IMR-90 (cell line): ENCODE data around the gene HAUS3. TPM values are rescaled to one million over a fixed set of nuclear protein-coding genes. Genes with fewer than 3 reads are reported as not detected.

Experiments
- ATAC-seq: fragments of 200-7000 bp; cut with Tn5 transposase; 2 replicates; pipeline ENCODE4 v1.9.1; 2020; ENCODE audit warnings: low read depth, mild to moderate bottlenecking, moderate library complexity
- BruUV-seq: library from RNA; stranded (reverse); fragments of 400-500 nt; replicated peaks from 2 replicates; lab custom pipeline; 2021; lab: Mats Ljungman, UMichigan
- CTCF ChIA-PET: fragments of 300-600 bp; formaldehyde crosslinking; extraction: SDS; loops from one replicate; lab custom pipeline; 2021; ENCODE audit warnings: antibody characterized with exemption; lab: Yijun Ruan, JAX
- POLR2A ChIA-PET: fragments of 300-600 bp; sonication (Branson Sonifier 250); formaldehyde crosslinking; loops from one replicate; lab custom pipeline; 2022; ENCODE audit warnings: antibody characterized with exemption; ENCODE audit not compliant: unreplicated experiment; lab: Charles Lee
- DNase-seq: peaks from one replicate; pipeline ENCODE4 v3.0.0; 2013
- H2AFZ ChIP-seq: replicated peaks from 2 replicates; pipeline ENCODE3; 2013; ENCODE audit warnings: low read length, mild to moderate bottlenecking; ENCODE audit not compliant: poor library complexity
- H2AK5ac ChIP-seq: 2 replicates; pipeline ENCODE4 v1.6.1; 2013; ENCODE audit warnings: low read depth, low read length, inconsistent platforms
- H2AK9ac ChIP-seq: replicated peaks from 2 replicates; pipeline ENCODE3; 2013; ENCODE audit warnings: mild to moderate bottlenecking, low read depth, low read length, moderate library complexity; ENCODE audit not compliant: poor library complexity
- H2BK120ac ChIP-seq: 2 replicates; pipeline ENCODE4 v1.6.1; 2013; ENCODE audit warnings: low read depth, low read length, inconsistent platforms
- H2BK15ac ChIP-seq: 3 replicates; pipeline ENCODE4 v1.6.1; 2013; ENCODE audit warnings: low read depth, low read length, inconsistent platforms
- H2BK20ac ChIP-seq: 2 replicates; pipeline ENCODE4 v1.6.1; 2013; ENCODE audit warnings: low read depth, mild to moderate bottlenecking, inconsistent platforms, low read length, moderate library complexity
- H2BK5ac ChIP-seq: 2 replicates; pipeline ENCODE4 v1.6.1; 2013; ENCODE audit warnings: mild to moderate bottlenecking, low read depth, low read length, inconsistent platforms; ENCODE audit not compliant: poor library complexity, severe bottlenecking
- H3K14ac ChIP-seq: replicated peaks from 2 replicates; pipeline ENCODE4 v1.6.1; 2013; ENCODE audit warnings: low read depth, low read length, inconsistent platforms
- H3K18ac ChIP-seq: 2 replicates; pipeline ENCODE4 v1.6.1; 2013; ENCODE audit warnings: low read depth, low read length, control low read depth
- H3K23ac ChIP-seq: 2 replicates; pipeline ENCODE4 v1.6.1; 2013; ENCODE audit warnings: low read depth, low read length, inconsistent platforms
- H3K27ac ChIP-seq: 2 replicates; pipeline ENCODE4 v1.5.1; 2013; ENCODE audit warnings: mild to moderate bottlenecking, control low read depth, low read length; ENCODE audit not compliant: insufficient read depth
- H3K27me3 ChIP-seq: 2 replicates; pipeline ENCODE4 v1.6.1; 2013; ENCODE audit warnings: low read length; ENCODE audit not compliant: control insufficient read depth, insufficient read depth
- H3K36me3 ChIP-seq: 2 replicates; pipeline ENCODE4 v1.6.1; 2013; ENCODE audit warnings: low read length, mixed read lengths; ENCODE audit not compliant: control insufficient read depth, insufficient read depth
- H3K4ac ChIP-seq: 2 replicates; pipeline ENCODE4 v1.6.1; 2013; ENCODE audit warnings: low read depth, low read length, inconsistent platforms
- H3K4me1 ChIP-seq: 2 replicates; pipeline ENCODE4 v1.6.1; 2013; ENCODE audit warnings: low read length, mixed read lengths; ENCODE audit not compliant: control insufficient read depth, insufficient read depth
- H3K4me2 ChIP-seq: 2 replicates; pipeline ENCODE4 v1.6.1; 2013; ENCODE audit warnings: low read depth, mild to moderate bottlenecking, control low read depth, low read length, moderate library complexity
- H3K4me3 ChIP-seq: 2 replicates; pipeline ENCODE4 v1.5.1; 2013; ENCODE audit warnings: low read depth, mild to moderate bottlenecking, control low read depth, low read length, moderate library complexity; ENCODE audit not compliant: insufficient read depth
- H3K56ac ChIP-seq: 2 replicates; pipeline ENCODE4 v1.6.1; 2013; ENCODE audit warnings: low read length, inconsistent platforms; ENCODE audit not compliant: insufficient read depth; ENCODE audit errors: extremely low read depth
- H3K79me1 ChIP-seq, 2 experiments: 2 replicates each; pipeline ENCODE4 v1.6.1; 2013; ENCODE audit warnings: low read length in 2 of 2, inconsistent platforms in 1 of 2, low read depth in 1 of 2
- H3K9ac ChIP-seq: 2 replicates; pipeline ENCODE4 v1.6.1; 2013; ENCODE audit warnings: low read depth, low read length, control low read depth
- H3K9me1 ChIP-seq: 2 replicates; pipeline ENCODE4 v1.6.1; 2013; ENCODE audit warnings: low read length, inconsistent platforms; ENCODE audit not compliant: insufficient read depth
- H3K9me3 ChIP-seq: 2 replicates; pipeline ENCODE4 v1.6.1; 2013; ENCODE audit warnings: low read length; ENCODE audit not compliant: control insufficient read depth, insufficient read depth
- H4K20me1 ChIP-seq: 2 replicates; pipeline ENCODE4 v1.6.1; 2013; ENCODE audit warnings: low read length, inconsistent platforms; ENCODE audit not compliant: insufficient read depth
- H4K5ac ChIP-seq: 2 replicates; pipeline ENCODE4 v1.6.1; 2013; ENCODE audit warnings: mild to moderate bottlenecking, low read depth, low read length, control low read depth
- H4K8ac ChIP-seq, 2 experiments: 2 replicates each; pipeline ENCODE4 v1.6.1; 2013; ENCODE audit warnings: low read depth in 2 of 2, low read length in 2 of 2, control low read depth in 1 of 2, inconsistent platforms in 1 of 2
- H4K91ac ChIP-seq: 2 replicates; pipeline ENCODE4 v1.6.1; 2013; ENCODE audit warnings: low read depth, low read length, inconsistent platforms; ENCODE audit not compliant: insufficient read depth
- ELK1 ChIP-seq: fragments of 150-350 bp; IDR thresholded peaks from 2 replicates; pipeline ENCODE4 v1.6.1; 2016; ENCODE audit warnings: low read depth, mild to moderate bottlenecking, low read length, moderate library complexity, borderline replicate concordance
- SMC3 ChIP-seq: fragments of 150-350 bp; IDR thresholded peaks from 2 replicates; pipeline ENCODE4 v1.6.1; 2016; ENCODE audit warnings: low read depth, mild to moderate bottlenecking, antibody characterized with exemption, low read length, moderate library complexity
- WGBS, 2 experiments: methylation state at CpG; one replicate each; pipeline versions ENCODE4 v1.1.5 to v1.1.7; 2013; ENCODE audit warnings: missing lambda C conversion rate in 2 of 2; ENCODE audit not compliant: insufficient read length in 1 of 2; ENCODE audit errors: extremely low coverage in 2 of 2; 5-methylcytosine and 5-hydroxymethylcytosine counted together
- dilution Hi-C: fragments of 300-500 bp; cut with HindIII; formaldehyde crosslinking; loops from one replicate; pipeline ENCODE4 v1.14.3; 2018; ENCODE audit warnings: low sequenced_read_pairs; ENCODE audit not compliant: unreplicated experiment
- in situ Hi-C: fragments of 300-500 bp; cut with MboI; formaldehyde crosslinking; loops from 3 replicates; pipeline ENCODE4 v1.14.3; 2019; ENCODE audit warnings: low sequenced_read_pairs, inconsistent platforms, mixed read lengths
- intact Hi-C: fragments of 100-400 bp; cut with micrococcal nuclease; formaldehyde crosslinking; loops from 2 replicates; pipeline ENCODE4 v1.10.0; 2022
- polyA plus RNA-seq, 3 experiments: library from polyadenylated mRNA; depleted of rRNA; stranded (reverse); fragments of >200 nt; gene quantifications; 2 replicates each; pipeline ENCODE4 v1.2.3, GENCODE V29; 2012; ENCODE audit warnings: low replicate concordance in 1 of 3
- total RNA-seq: library from RNA; depleted of rRNA; stranded (reverse); fragments of >200 nt; gene quantifications from 2 replicates; pipeline ENCODE4 v1.2.3, GENCODE V29; 2012

The HAUS3 gene
- total and polyA plus RNA-seq, 2 of the 4 experiments (the other 2 are of a cell fraction), result 4.3 to 4.8 TPM

GRCh38 chr4:2277956-2278355 lies 36.0 kb upstream of the HAUS3 start:
- no peak overlapping the region for H2BK20ac ChIP-seq
- WGBS, 2 experiments, result no CpG with 5 or more reads among the region's 9 CpGs
- H2AFZ ChIP-seq, result no peak overlapping the region
- intact Hi-C loops (no loop called here), in situ Hi-C loops (no loop called here), dilution Hi-C loops (no loop called here)
- DNase-seq, result no peak
- no peak overlapping the region for H2BK15ac ChIP-seq
- H3K4me2 ChIP-seq, result no peak overlapping the region
- H3K9ac ChIP-seq, result no peak overlapping the region
- no peak overlapping the region for H4K8ac ChIP-seq
- peaks cover 4% of the 10 kb centered on the region; the same call in 1 of the 2 replicates for H3K27me3 ChIP-seq
- H2AK5ac ChIP-seq, result no peak overlapping the region
- ATAC-seq, result no peak
- no peaks in the 10 kb centered on the region for H3K9me1 ChIP-seq
- H4K5ac ChIP-seq, result no peak overlapping the region
- H3K36me3 ChIP-seq, result no peaks in the 10 kb centered on the region
- ChIA-PET CTCF (interaction anchor here (0.6 to 1.1 kb wide), 3 partner anchors 141 to 993 kb away, joined by 3 to 6 read pairs (median 4); partner anchors contain the start of genes CFAP99 and ZFYVE28), POLR2A (interaction anchor here (0.6 kb wide), 2 partner anchors 39 to 185 kb away, joined by 3 to 4 read pairs; no protein-coding TSS in a partner anchor)
- no peak overlapping the region for H2BK120ac ChIP-seq
- no peak overlapping the region for H3K56ac ChIP-seq
- no peak overlapping the region for H3K4me3 ChIP-seq
- H4K91ac ChIP-seq, result no peak overlapping the region
- H3K4ac ChIP-seq, result no peak overlapping the region
- H3K9me3 ChIP-seq, result no peaks in the 10 kb centered on the region
- H2BK5ac ChIP-seq, result no peak overlapping the region
- no peaks in the 10 kb centered on the region for H3K79me1 ChIP-seq
- no peaks in the 10 kb centered on the region for H4K20me1 ChIP-seq
- H3K14ac ChIP-seq, result no peak overlapping the region
- no peak overlapping the region for H3K27ac ChIP-seq
- BruUV-seq, result no TSS peak
- TF ChIP-seq ELK1 (no peak), SMC3 (no peak)
- no peak overlapping the region for H2AK9ac ChIP-seq
- no peak overlapping the region for H3K18ac ChIP-seq
- no peak overlapping the region for H3K23ac ChIP-seq
- H3K4me1 ChIP-seq, result no peaks in the 10 kb centered on the region
